Peyer's patch (tissue), 4 donors: ENCODE measurements around the gene RABGGTA.

ENCODE experiments used
- POLR2A ChIP-seq, 2 donors: fragments of 450-650 bp; IDR thresholded peaks; one replicate each; pipeline ENCODE4 v1.5.1; 2017; ENCODE audit warnings: antibody characterized with exemption in 2 of 2, mild to moderate bottlenecking in 2 of 2, moderate library complexity in 2 of 2
- TF ChIP-seq, protein P1 (sequence below), 6 experiments: fragments of 450-650 bp in 4 of 6; fragments of 200-600 bp in 2 of 6; sonication (generic) in 1 of 6; IDR thresholded peaks; one replicate each; pipeline ENCODE4 v1.5.1; 2017 to 2019; ENCODE audit warnings: antibody characterized with exemption in 6 of 6, mild to moderate bottlenecking in 3 of 6, moderate library complexity in 1 of 6

DNA sequence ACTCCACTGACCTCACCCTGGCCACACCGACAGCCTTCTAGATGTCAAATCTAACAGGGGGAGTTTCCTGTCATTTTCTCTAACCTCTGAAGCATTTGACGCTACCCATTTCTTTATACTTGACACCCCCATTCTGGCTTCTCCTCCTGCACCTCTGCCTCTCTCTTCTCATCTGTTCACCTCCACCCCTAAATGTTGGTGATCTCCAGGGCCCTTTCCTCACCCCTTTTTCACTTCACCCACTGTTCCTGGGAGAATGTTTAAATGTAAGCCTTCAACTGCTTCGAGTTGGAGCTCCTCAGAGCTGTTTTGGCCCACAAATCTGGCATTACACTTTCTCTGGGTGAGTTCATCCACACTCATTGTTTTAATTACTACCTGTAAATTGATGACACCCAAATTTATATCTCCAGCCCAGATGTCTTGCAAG is 452 bp upstream of the RABGGTA start:
- no peak for TF ChIP-seq POLR2A (IDR thresholded peaks at IDR 0.05)
- TF ChIP-seq, protein P1, sequence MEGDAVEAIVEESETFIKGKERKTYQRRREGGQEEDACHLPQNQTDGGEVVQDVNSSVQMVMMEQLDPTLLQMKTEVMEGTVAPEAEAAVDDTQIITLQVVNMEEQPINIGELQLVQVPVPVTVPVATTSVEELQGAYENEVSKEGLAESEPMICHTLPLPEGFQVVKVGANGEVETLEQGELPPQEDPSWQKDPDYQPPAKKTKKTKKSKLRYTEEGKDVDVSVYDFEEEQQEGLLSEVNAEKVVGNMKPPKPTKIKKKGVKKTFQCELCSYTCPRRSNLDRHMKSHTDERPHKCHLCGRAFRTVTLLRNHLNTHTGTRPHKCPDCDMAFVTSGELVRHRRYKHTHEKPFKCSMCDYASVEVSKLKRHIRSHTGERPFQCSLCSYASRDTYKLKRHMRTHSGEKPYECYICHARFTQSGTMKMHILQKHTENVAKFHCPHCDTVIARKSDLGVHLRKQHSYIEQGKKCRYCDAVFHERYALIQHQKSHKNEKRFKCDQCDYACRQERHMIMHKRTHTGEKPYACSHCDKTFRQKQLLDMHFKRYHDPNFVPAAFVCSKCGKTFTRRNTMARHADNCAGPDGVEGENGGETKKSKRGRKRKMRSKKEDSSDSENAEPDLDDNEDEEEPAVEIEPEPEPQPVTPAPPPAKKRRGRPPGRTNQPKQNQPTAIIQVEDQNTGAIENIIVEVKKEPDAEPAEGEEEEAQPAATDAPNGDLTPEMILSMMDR (IDR thresholded peaks at IDR 0.05), result no peak
